COLO829 (cell line): ENCODE results near the gene PIK3CA.
"Not testable (repeated sequence)": the region's sequence is repeated elsewhere in the genome, so short reads cannot be mapped to it uniquely, and the experiment has no call there.

Experiments used
- DNase-seq: peaks from one replicate; pipeline ENCODE4 v3.0.0; 2012; ENCODE audit warnings: low spot score

The PIK3CA gene

GRCh38 chr3:179147873-179148615, at the start of gene PIK3CA:
Gene PIK3CA (plus strand): TSS chr3:179148357. CDS start chr3:179198826, 50,469 bp downstream.
- peak; percentile 92 for DNase-seq

GRCh38 chr3:179098388-179099077, 49.6 kb upstream of the PIK3CA start:
- peak; percentile 29 for DNase-seq

- no peak for DNase-seq
These were observed 47.5 kb upstream of the PIK3CA start for GRCh38 chr3:179100652-179101051.

- no peak for DNase-seq
These were observed 42.3 kb upstream of the PIK3CA start for GRCh38 chr3:179105881-179106280.

- no peak for DNase-seq
These were observed 40.5 kb upstream of the PIK3CA start for GRCh38 chr3:179107617-179108016.

- DNase-seq, result peak; percentile 50
These were observed 40.1 kb upstream of the PIK3CA start for GRCh38 chr3:179108086-179108485.

- no peak for DNase-seq
These were observed 34.3 kb upstream of the PIK3CA start for GRCh38 chr3:179113903-179114302.

- DNase-seq, result not testable (repeated sequence)
These were observed 32.7 kb upstream of the PIK3CA start for GRCh38 chr3:179115444-179115843.

- no peak for DNase-seq
These were observed 31.3 kb upstream of the PIK3CA start for GRCh38 chr3:179116816-179117215.

DNA sequence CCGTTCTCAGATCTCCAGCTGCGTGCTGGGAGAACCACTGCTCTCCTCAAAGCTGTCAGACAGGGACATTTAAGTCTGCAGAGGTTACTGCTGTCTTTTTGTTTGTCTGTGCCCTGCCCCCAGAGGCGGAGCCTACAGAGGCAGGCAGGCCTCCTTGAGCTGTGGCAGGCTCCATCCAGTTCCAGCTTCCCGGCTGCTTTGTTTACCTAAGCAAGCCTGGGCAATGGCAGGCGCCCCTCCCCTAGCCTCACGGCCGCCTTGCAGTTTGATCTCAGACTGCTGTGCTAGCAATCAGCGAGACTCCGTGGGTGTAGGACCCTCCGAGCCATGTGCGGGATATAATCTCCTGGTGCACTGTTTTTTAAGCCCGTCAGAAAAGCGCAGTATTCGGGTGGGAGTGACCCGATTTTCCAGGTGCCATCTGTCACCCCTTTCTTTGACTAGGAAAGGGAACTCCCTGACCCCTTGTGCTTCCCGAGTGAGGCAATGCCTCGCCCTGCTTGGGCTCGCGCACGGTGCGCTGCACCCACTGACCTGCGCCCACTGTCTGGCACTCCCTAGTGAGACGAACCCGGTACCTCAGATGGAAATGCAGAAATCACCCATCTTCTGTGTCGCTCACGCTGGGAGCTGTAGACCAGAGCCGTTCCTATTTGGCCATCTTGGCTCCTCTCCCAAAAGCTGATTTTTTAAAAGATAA, 15.8 kb upstream of the PIK3CA start:
- not testable (repeated sequence) for DNase-seq

DNA sequence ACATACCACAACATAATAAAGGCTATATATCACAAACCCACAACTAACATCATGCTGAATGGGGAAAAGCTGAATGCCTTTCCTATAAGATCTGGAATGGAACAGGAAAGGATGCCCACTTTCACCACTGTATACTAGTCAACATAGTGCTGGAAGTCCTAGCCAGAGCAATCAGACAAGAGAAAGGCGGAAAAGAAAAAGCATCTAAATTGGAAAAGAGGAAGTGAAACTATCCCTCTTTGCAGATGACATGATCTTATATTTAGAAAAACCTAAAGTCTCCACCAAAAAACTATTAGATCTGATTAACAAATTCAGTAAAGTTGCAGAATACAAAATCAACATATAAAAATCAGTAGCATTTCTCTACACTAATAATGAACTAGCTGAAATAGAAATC, 14.6 kb upstream of the PIK3CA start:
- no peak for DNase-seq

GRCh38 chr3:179136195-179136594, 12.0 kb upstream of the PIK3CA start:
- no peak for DNase-seq

GRCh38 chr3:179141890-179142289, 6.3 kb upstream of the PIK3CA start:
- no peak for DNase-seq

- DNase-seq, result peak; percentile 51
These were observed 1.1 kb upstream of the PIK3CA start for GRCh38 chr3:179146911-179147513.

DNA sequence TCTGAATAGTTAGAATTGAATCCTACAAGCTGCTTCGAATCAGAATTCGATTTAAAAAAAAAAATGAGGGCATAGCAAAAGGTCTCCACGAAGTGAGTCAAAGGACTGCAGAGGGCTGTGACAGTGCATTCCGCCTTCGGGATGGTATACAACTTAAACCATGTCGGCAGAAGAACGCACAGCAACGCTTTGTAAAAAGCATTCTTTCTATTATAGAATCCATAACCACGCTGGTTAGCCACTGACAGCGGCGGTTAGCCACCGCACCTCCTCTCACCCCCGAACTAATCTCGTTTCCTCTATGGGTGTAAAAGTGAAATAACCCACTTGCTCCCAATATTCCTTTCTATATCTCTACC, 664 bp upstream of the PIK3CA start:
- no peak for DNase-seq

DNA sequence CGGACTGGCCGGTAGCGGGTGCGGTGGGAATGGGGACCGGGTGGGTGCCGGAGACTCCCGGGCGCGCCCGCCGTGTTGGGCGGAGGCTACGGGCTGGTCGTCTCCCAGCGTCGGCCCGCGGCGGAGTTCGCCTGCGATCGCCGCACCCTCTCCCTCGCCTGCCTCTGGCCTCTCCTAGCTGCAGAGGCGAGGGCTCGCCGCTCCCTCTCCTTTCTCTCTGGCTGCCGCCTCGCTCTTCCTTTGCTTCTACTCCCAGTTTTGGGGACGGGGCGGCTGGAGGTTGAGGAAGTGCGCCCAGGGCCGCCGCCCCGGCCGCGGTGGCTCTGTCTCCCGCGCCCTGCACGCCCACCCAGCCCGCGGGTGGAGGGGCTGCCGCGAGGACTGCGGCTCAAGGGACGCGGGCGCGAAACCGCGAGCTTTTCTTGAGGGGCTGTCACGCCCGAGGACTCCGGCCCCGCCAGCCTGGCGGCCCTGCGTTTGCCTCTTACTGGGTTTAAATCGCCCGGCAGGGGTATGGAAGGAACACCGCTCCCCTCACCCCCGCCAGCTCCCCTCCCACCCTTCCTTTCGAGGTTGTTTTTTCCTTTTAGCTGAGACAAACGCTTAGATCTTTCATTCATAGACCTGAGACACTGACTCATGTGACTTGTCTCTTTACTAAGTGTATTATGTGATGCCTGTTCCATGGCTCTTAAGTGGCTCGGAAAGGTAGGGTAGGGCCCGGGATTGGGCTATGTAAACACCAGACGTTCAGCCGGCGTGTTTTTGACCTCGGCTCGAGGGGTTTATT, 654 bp downstream of the PIK3CA start:
- no peak for DNase-seq

GRCh38 chr3:179149406-179149867, 1.3 kb downstream of the PIK3CA start:
- no peak for DNase-seq

DNA sequence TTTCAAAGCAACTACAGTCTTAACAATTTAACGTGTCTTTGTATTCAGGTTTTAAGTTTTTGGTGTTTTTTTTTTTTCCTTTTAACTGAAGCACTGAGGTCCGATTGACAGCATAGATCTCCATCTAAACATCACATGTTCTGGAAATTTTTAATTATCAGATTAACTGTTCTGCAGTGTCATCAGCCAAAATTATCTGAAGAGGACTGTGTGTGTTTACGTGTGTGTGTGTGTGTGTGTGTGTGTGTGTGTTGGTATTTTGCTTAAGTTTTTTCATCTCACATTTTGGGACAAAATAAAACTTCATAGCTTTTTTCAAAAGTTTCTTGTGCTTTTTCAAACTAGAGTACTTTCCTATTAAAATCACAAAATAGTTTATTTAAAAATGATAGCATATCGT, 1.8 kb downstream of the PIK3CA start:
- DNase-seq, result no peak

DNA sequence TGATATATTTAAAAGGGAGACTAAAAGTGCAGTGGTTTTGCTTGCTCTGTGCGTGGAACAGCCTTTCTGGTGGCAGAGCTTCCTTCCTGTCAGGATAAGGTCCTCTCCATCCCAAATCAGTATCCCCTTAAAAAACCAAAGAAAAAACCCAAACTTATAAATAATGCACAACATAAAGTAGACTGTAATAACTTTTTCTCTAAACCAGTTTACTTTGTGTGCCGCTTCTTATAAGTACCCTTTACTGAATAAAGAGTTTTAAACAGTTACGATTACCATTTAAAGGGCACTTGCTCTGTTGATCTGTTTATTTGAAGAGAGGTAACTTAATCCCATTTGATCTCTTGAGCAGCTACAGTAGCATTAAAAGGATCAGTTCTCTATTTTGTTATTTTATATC, 2.5 kb downstream of the PIK3CA start:
- no peak for DNase-seq

DNA sequence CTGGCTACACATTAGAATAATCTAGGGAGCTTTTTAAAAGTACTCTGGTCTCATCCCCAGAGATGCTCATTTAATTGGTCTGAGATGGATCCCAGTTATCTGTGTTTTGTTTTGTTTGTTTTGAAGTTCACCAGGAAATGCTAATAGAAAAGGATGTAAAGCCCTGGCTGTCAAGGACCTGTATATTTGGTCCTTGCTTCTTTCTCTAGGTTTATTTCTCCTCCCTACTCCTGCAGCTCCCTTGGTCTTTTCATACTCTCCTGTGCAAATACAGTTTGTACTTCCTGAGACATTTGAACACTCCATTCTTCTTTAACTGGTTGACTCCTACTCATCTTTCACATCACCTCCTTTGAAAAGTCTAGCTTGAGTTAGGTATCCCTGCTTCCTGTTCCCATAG, 3.3 kb downstream of the PIK3CA start:
- DNase-seq, result no peak

DNA sequence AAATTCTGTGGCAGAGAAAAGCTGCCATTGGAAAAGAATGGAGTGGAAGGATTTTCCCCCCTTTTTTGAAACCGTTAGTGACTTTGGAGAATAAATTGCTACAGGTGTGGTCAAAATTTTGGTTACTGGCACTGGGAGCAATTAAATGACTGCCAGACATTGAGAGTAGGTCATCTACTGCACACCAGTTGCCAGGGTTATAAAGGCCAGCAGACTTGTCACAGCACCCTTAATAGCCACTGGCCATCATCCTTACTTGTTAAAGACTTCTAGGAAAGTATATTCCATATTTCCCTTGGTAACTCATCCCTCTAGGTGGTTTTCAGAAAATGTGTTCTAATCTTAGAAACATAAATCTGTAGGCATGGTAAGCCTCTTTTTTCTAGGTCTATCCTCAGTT, 8.0 kb downstream of the PIK3CA start:
- DNase-seq, result no peak

DNA sequence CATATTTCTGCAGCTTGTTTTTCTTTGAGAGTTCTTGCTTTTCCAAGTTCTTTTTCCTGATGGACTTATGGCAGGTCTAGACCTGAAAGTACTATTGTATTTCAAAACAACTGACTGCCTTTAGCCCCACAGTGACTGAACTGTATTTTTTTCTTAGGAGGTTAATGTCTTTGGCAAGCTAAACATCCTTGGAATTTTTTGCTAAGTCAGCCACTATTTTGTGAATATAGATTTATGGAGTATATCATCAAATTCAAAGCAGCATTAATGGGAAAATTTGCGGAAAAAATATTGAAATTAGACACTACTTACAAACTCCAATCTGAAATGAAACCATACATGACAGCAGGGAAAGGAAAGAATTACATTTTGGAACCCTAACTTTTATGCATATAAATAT, 8.6 kb downstream of the PIK3CA start:
- no peak for DNase-seq
